GM08714 (cell line): ENCODE measurements around the gene INTS6.
"Not testable (repeated sequence)": the region's sequence is repeated elsewhere in the genome, so short reads cannot be mapped to it uniquely, and the experiment has no call there.

Source experiments
- H3K4me3 ChIP-seq: fragments of 200-500 bp; sonication (Bioruptor generic); 2 replicates; pipeline ENCODE4 v1.5.1; 2014; ENCODE audit warnings: mild to moderate bottlenecking, low read length, inconsistent platforms
- ZNF274 ChIP-seq: IDR thresholded peaks from 2 replicates; pipeline ENCODE4 v1.6.1; 2012; ENCODE audit warnings: mild to moderate bottlenecking, low read depth, low read length

The INTS6 gene

GRCh38 chr13:51440381-51440780 is 12.5 kb downstream of the INTS6 start:
- no peak for TF ChIP-seq ZNF274
- H3K4me3 ChIP-seq, result no peak overlapping the region

- no peak overlapping the region for H3K4me3 ChIP-seq
- TF ChIP-seq ZNF274, result no peak
Observed at GRCh38 chr13:51437550-51438127, 15.2 kb downstream of the INTS6 start.

- H3K4me3 ChIP-seq, result no peak overlapping the region
- TF ChIP-seq ZNF274, result no peak
Observed at GRCh38 chr13:51435002-51435578, 17.7 kb downstream of the INTS6 start.

- no peak for TF ChIP-seq ZNF274
- no peak overlapping the region for H3K4me3 ChIP-seq
Observed at GRCh38 chr13:51432576-51432975, 20.3 kb downstream of the INTS6 start.

GRCh38 chr13:51426982-51427381 is 25.9 kb downstream of the INTS6 start:
- no peak overlapping the region for H3K4me3 ChIP-seq
- no peak for TF ChIP-seq ZNF274

GRCh38 chr13:51425410-51426042 is 27.3 kb downstream of the INTS6 start:
- no peak overlapping the region for H3K4me3 ChIP-seq

GRCh38 chr13:51423766-51424165 is 29.1 kb downstream of the INTS6 start:
- no peak for TF ChIP-seq ZNF274
- no peak overlapping the region for H3K4me3 ChIP-seq

More at GRCh38 chr13:51425410-51426042, 27.3 kb downstream of the INTS6 start:
- no peak for TF ChIP-seq ZNF274

- H3K4me3 ChIP-seq, result no peak overlapping the region
- no peak for TF ChIP-seq ZNF274
Observed at GRCh38 chr13:51422484-51422883, 30.4 kb downstream of the INTS6 start.

- no peak for TF ChIP-seq ZNF274
- no peak overlapping the region for H3K4me3 ChIP-seq
Observed at GRCh38 chr13:51420681-51421490, 31.9 kb downstream of the INTS6 start.

- no peak overlapping the region for H3K4me3 ChIP-seq
- TF ChIP-seq ZNF274, result no peak
Observed at GRCh38 chr13:51419001-51419636, 33.7 kb downstream of the INTS6 start.

- H3K4me3 ChIP-seq, result no peak overlapping the region
Observed at GRCh38 chr13:51417716-51418115, 35.1 kb downstream of the INTS6 start.

GRCh38 chr13:51416107-51416506 is 36.7 kb downstream of the INTS6 start:
- H3K4me3 ChIP-seq, result no peak overlapping the region

More at GRCh38 chr13:51417716-51418115, 35.1 kb downstream of the INTS6 start:
- TF ChIP-seq ZNF274, result no peak

GRCh38 chr13:51415339-51415738 is 37.5 kb downstream of the INTS6 start:
- not testable (repeated sequence) for H3K4me3 ChIP-seq

More at GRCh38 chr13:51416107-51416506, 36.7 kb downstream of the INTS6 start:
- TF ChIP-seq ZNF274, result no peak

GRCh38 chr13:51412431-51412830 is 40.4 kb downstream of the INTS6 start:
- no peak for TF ChIP-seq ZNF274
- no peak overlapping the region for H3K4me3 ChIP-seq

GRCh38 chr13:51405176-51405575 is 47.7 kb downstream of the INTS6 start:
- no peak for TF ChIP-seq ZNF274
- H3K4me3 ChIP-seq, result no peak overlapping the region
